GM21367 (cell line): ENCODE results near the gene ZNF417.
"Not testable (repeated sequence)": the region's sequence is repeated elsewhere in the genome, so short reads cannot be mapped to it uniquely, and the experiment has no call there.

ENCODE experiments used
- ATAC-seq: cut with Tn5 transposase; IDR thresholded peaks from one replicate; pipeline ENCODE4 v1.9.1; 2021; ENCODE audit not compliant: unreplicated experiment

Gene ZNF417

GRCh38 chr19:57916168-57916995 lies at the start of gene ZNF417:
Gene ZNF417, minus strand, starts transcription at chr19:57916592. Its CDS starts 181 bp downstream, at chr19:57916411.
- ATAC-seq: peak; percentile 93

GRCh38 chr19:57964761-57965160 lies 48.4 kb upstream of the ZNF417 start:
- ATAC-seq: no peak

GRCh38 chr19:57961785-57962184 lies 45.4 kb upstream of the ZNF417 start:
- ATAC-seq: no peak

GRCh38 chr19:57954996-57955395 lies 38.6 kb upstream of the ZNF417 start:
- ATAC-seq: no peak

- ATAC-seq: no peak
Observed at GRCh38 chr19:57949702-57950101, 33.3 kb upstream of the ZNF417 start.

GRCh38 chr19:57949296-57949695 lies 32.9 kb upstream of the ZNF417 start:
- no peak for ATAC-seq

- ATAC-seq: peak; percentile 72
Observed at GRCh38 chr19:57947419-57948134, 31.2 kb upstream of the ZNF417 start, which contains the start of gene ZNF256. Gene ZNF256, minus strand, starts transcription at chr19:57947706. Its CDS starts 232 bp downstream, at chr19:57947474.

- no peak for ATAC-seq
Observed at GRCh38 chr19:57947088-57947418, 30.7 kb upstream of the ZNF417 start.

- no peak for ATAC-seq
Observed at GRCh38 chr19:57946316-57946715, 29.9 kb upstream of the ZNF417 start.

GRCh38 chr19:57941593-57941992 lies 25.2 kb upstream of the ZNF417 start:
- ATAC-seq: no peak

GRCh38 chr19:57935731-57936130 lies 19.3 kb upstream of the ZNF417 start:
- no peak for ATAC-seq

GRCh38 chr19:57934820-57935665 lies 18.7 kb upstream of the ZNF417 start, which contains the start of gene ZNF418:
Gene ZNF418, minus strand, starts transcription at chr19:57935402. Its CDS starts 1,580 bp downstream, at chr19:57933822.
- no peak for ATAC-seq

- no peak for ATAC-seq
Observed at GRCh38 chr19:57927587-57927986, 11.2 kb upstream of the ZNF417 start.

- ATAC-seq: no peak
Observed at GRCh38 chr19:57914531-57914930, 1.9 kb downstream of the ZNF417 start.

- no peak for ATAC-seq
Observed at GRCh38 chr19:57907394-57907793, 9.0 kb downstream of the ZNF417 start.

GRCh38 chr19:57905258-57905657 lies 11.1 kb downstream of the ZNF417 start:
- no peak for ATAC-seq

GRCh38 chr19:57903618-57904184 lies 12.7 kb downstream of the ZNF417 start:
- no peak for ATAC-seq

- no peak for ATAC-seq
Observed at GRCh38 chr19:57900311-57900710, 16.1 kb downstream of the ZNF417 start.

- not testable (repeated sequence) for ATAC-seq
Observed at GRCh38 chr19:57890706-57891105, 25.7 kb downstream of the ZNF417 start.

- peak; percentile 62 for ATAC-seq
Observed at GRCh38 chr19:57888560-57889231, 27.7 kb downstream of the ZNF417 start, which contains the start of gene ZNF814. Gene ZNF814, minus strand, starts transcription at chr19:57889037. Its CDS starts 235 bp downstream, at chr19:57888802.
